Endothelial cell of umbilical vein (primary cell): Measurements from ENCODE around the gene NADSYN1.

ENCODE experiments used
- CTCF ChIP-seq, 2 donors: IDR thresholded peaks; 1 replicate in 1 of 2; 2 replicates in 1 of 2; pipeline ENCODE4 v1.5.1; 2011; ENCODE audit warnings: low read length in 2 of 2, mild to moderate bottlenecking in 2 of 2, moderate library complexity in 2 of 2, control low read depth in 1 of 2, inconsistent platforms in 1 of 2, low read depth in 1 of 2; ENCODE audit not compliant: insufficient read depth in 1 of 2; ENCODE audit errors: extremely low read depth in 1 of 2
- GATA2 ChIP-seq: IDR thresholded peaks from 2 replicates; pipeline ENCODE4 v1.7.0; 2011; ENCODE audit warnings: low read depth, mild to moderate bottlenecking, moderate library complexity, mixed read lengths, low read length; ENCODE audit not compliant: insufficient read length, insufficient read depth
- MAX ChIP-seq: IDR thresholded peaks from 2 replicates; pipeline ENCODE4 v1.6.1; 2011; ENCODE audit not compliant: insufficient read depth, insufficient read length
- POLR2A ChIP-seq: IDR thresholded peaks from 2 replicates; pipeline ENCODE4 v1.6.1; 2012; ENCODE audit warnings: low read depth, mild to moderate bottlenecking, control low read depth, low read length
- POLR2AphosphoS5 ChIP-seq: IDR thresholded peaks from 2 replicates; pipeline ENCODE4 v1.6.1; 2012; ENCODE audit warnings: low read depth, mild to moderate bottlenecking, control low read depth, low read length, moderate library complexity; ENCODE audit not compliant: insufficient read depth

- TF ChIP-seq CTCF (IDR thresholded peaks at IDR 0.05; ENCODE audit: extremely low read depth in 1 of 2, insufficient read depth in 1 of 2, low read depth in 1 of 2, low read length in 2 of 2): no peak
- no peak for TF ChIP-seq MAX
- TF ChIP-seq GATA2: no peak
- no peak for TF ChIP-seq POLR2A
- no peak for TF ChIP-seq POLR2AphosphoS5
Measured at GRCh38 chr11:71543866-71544265, 90.9 kb downstream of the NADSYN1 start.
